ENCODE results near the gene CDK11B. TPM values are rescaled to one million over a fixed set of nuclear protein-coding genes. Genes with fewer than 3 reads are reported as not detected.

The CDK11B gene
- total and polyA plus RNA-seq, 2 of the 8 experiments (the other 6 are each of a cell fraction or from before 2014, with no cell fraction given), result 11.1 to 31.9 TPM

GRCh38 chr1:1630191-1630964 lies 28.4 kb downstream of the CDK11B start (continued):
- no peak for TF ChIP-seq SUZ12 (IDR thresholded peaks at IDR 0.05; ENCODE audit: low read length)
- TF ChIP-seq SAP30 (IDR thresholded peaks at IDR 0.05; ENCODE audit: insufficient read depth, insufficient replicate concordance, low read length), result no peak
- TF ChIP-seq FOSL1 (IDR thresholded peaks at IDR 0.05; ENCODE audit: insufficient read depth, low read depth, low read length), result no peak
- peak; percentile 50; the same call in 1 of the 2 replicates for TF ChIP-seq GTF2F1 (IDR thresholded peaks at IDR 0.05; ENCODE audit: borderline replicate concordance, low read depth, low read length)
- TF ChIP-seq SRF (IDR thresholded peaks at IDR 0.05; ENCODE audit: low read depth, low read length), result no peak
- TF ChIP-seq YY1 (IDR thresholded peaks at IDR 0.05; ENCODE audit: low read depth, low read length), result no peak
- peak; percentile 20; the same call in 1 of the 2 replicates for TF ChIP-seq TEAD4 (IDR thresholded peaks at IDR 0.05; ENCODE audit: low read depth, low read length)
- no peak for TF ChIP-seq USF2 (IDR thresholded peaks at IDR 0.05; ENCODE audit: low read length)
- TF ChIP-seq EZH2 (IDR thresholded peaks at IDR 0.05; ENCODE audit: low read depth, low read length, severe bottlenecking), result no peak
- peak; percentile 100 for TF ChIP-seq MAX (IDR thresholded peaks at IDR 0.05)
- TF ChIP-seq MAFK (IDR thresholded peaks at IDR 0.05; ENCODE audit: low read depth, low read length), result no peak
- TF ChIP-seq BCL11A (IDR thresholded peaks at IDR 0.05; ENCODE audit: low read depth in 2 of 2, low read length in 2 of 2), result no peak
- peak; percentile 45; the same call in 1 of the 2 replicates for TF ChIP-seq SP1 (IDR thresholded peaks at IDR 0.05; ENCODE audit: low read depth, low read length)
- TF ChIP-seq CREB1 (IDR thresholded peaks at IDR 0.05), result peak; percentile 67
- no peak for TF ChIP-seq PHF8 (conservative IDR thresholded peaks at IDR 0.05; ENCODE audit: low read depth, low read length)
- no peak for TF ChIP-seq RAD21 (IDR thresholded peaks at IDR 0.05 in 1 of 2, conservative IDR thresholded peaks at IDR 0.05 in 1 of 2; ENCODE audit: low read depth in 2 of 2, low read length in 2 of 2)
- no peak for TF ChIP-seq SIX5 (IDR thresholded peaks at IDR 0.05; ENCODE audit: low read depth, low read length)
- no peak for TF ChIP-seq ATF2 (IDR thresholded peaks at IDR 0.05; ENCODE audit: low read length)
- no peak for TF ChIP-seq POLR2A (IDR thresholded peaks at IDR 0.05; ENCODE audit: control extremely low read depth in 1 of 2, low read depth in 2 of 2, low read length in 2 of 2)
- TF ChIP-seq CEBPB (IDR thresholded peaks at IDR 0.05; ENCODE audit: low read depth, low read length), result no peak
- TF ChIP-seq E2F6 (IDR thresholded peaks at IDR 0.05), result peak; percentile 99
